Stimulated activated CD8-positive, alpha-beta memory T cell treated with anti-CD3 and anti-CD28 coated beads, Interleukin-4, amount 100 ng/mL, for 4 hours (primary cell): ENCODE results near the gene SMAD2.
A peak's percentile ranks its signal among the peaks of the same experiment; 100 is the strongest.

ENCODE experiments used
- DNase-seq, 2 donors: peaks; one replicate each; pipeline ENCODE4 v3.0.0-alpha.2; 2020; ENCODE audit warnings: low read depth in 2 of 2, low spot score in 1 of 2

SMAD2 gene

DNA sequence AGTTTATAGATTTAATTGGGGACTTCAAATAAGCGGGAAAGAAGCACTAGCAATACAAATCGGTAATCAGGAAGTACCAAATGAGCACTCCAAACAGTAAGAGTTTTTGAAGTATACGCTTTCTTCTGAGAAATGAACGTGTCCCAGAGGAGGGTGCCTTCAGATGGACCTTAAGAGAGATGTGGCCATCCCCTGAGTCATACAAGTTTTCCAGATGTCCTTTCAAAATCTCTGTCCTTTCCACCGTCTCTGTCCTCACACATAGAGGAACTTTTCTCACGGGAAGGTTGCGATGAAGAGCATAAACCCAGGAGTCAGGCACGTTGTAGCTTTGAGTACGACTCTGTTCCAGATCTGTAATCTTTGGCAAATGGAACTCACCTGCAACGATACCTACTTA is 1.7 kb upstream of the SMAD2 start:
- DNase-seq: no peak

DNA sequence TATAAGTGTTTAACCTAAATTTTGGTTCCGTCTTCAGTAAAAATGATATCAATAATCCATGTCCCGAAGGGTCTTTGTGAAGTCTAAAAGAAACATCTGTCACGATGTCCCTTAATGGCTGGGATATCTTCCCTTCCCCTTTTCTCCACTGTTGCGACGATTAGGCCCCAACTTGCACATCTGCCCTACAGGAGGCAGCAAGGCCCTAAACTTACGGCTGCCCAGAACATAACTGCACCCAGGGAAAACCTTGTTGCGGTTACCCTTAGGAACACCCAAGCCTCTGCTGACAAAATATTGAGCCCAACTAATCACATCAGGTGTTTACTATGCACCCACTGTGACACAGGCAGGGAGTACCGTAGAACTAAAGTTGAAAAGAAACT is 1.3 kb upstream of the SMAD2 start:
- DNase-seq: peak in 1 of 2 donors; percentile 6

DNA sequence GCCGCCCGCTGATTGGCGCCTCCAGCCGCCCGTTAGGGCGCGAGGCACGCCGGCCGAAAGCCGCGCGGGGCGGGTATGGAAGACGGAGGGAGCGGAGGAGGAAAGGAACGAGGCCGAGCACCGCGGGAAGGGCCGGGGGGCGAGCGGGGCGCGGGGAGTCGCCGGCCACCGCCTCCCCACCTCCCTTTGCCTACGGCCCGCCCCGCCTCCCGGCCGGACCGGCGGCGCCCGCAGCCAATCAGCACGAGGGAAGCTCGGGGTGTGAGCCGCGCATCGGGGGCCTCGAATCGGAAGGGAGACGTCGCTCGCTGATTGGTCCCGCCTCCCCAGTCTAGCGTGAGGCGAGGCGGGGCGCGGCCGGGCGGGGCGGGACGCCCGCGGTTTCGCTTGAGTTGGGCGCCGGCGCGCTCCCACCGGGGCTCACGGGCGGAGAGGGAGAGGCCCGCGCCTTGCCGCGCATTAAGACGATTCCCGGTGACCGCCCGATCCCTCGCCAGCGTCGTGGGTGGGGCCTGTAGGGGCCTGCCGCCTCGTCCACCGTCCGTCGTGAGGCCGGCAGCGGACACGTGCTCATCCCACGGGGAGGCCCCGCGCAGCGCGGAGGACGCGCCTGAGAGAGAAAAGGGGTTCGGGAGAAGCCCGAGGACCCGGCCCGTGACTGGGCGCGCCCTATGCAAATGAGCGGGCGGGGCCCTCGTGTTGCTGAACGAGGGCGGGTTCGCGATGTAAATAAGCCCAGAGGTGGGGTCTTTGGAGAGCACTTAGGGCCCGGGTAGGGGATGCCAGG is 665 bp upstream of the SMAD2 start:
- peak; percentile 80 to 90 for DNase-seq

DNA sequence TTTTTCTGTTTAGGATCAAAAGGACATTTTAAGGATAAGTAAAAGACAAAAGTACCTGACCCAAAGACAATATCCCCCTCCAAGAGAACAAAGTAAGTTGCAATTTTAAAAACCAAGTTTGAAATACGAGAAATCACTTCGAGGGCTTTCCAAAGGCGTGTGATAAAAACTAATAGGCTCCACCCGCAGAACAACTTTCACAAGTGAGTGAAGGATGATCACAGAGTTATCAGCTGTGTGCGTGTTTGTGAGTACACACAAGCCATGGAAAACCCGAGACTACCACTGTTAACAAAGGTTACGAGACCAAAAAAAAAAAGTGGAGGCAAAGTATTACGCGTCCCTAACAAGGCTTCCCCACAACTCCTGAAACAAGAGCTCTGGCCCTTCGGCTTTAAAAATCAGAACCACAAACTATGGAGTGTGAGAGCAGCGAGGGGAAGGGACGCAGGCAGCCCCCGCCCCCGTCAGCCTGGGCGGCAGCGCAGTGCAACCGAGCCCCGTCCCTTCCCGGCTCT is 719 bp downstream of the SMAD2 start:
- no peak for DNase-seq

DNA sequence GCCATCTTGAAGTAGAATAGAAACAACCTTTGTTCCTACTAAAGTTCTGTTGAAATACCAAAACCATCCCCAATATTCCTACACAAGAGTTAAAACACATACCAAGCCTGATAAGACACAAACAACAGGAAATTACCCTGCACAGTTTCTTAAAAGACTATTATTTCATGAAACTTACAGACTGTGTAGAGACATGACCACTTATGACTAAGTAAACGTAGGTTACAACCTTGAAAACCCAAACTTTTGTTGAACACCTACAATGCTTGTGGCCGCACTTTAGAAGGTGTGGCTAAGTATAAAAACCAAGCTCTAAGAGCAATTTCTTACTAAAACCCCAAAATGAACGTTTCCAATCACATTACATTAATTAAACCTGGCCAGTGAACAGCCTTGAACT is 2.0 kb downstream of the SMAD2 start:
- DNase-seq: no peak

DNA sequence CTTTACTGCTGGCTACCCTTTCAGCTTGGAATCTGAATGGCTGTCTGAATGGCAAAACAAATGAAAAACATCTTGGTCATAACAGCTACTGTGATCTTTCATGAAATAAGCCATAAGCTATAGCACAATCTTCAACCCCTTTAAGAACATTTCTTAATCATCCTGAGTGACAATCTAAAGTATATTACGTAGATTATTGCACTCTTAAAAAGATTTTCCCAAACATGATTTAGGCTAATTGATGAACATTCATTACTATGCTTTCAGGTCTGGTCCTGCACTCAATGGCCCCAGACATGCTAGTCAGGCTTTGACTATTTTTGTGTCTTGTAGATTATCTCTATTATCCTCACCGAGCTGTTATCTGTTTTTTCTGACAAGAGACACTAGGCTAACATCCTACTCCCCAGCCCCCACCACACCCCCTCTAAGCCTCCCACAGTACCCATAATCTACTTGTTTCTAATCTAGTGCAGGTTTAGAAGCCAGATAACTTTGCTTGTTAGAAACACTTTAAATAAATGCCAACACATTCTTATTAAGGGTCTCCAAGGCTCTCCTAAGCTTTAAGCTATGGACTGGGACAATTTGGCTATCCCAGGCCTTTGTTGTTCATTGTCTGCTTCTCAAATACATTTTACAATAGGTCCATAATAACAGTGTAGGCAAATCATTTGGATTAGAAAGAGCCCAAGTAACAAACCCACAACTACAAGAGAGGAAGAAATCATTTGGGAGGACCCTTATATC is 4.2 kb downstream of the SMAD2 start:
- DNase-seq: no peak

DNA sequence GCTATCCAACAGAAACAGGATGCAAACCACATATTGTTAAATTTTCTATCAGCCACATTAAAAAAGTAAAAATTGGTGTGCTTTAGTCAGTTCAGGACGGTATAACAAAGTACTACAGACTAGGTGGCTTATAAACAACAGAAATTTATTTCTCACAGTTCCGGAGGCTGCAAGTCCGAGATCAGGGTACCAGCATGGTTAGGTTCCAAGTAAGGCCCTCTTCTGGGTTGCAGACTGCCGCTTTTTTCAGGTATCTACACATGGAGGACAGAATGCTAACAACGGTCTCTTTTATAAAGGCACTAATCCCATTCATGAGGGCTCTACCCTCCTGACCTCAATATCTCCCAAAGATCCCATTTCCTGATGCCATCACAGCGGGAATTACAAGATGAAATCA is 10.5 kb downstream of the SMAD2 start:
- DNase-seq: no peak

DNA sequence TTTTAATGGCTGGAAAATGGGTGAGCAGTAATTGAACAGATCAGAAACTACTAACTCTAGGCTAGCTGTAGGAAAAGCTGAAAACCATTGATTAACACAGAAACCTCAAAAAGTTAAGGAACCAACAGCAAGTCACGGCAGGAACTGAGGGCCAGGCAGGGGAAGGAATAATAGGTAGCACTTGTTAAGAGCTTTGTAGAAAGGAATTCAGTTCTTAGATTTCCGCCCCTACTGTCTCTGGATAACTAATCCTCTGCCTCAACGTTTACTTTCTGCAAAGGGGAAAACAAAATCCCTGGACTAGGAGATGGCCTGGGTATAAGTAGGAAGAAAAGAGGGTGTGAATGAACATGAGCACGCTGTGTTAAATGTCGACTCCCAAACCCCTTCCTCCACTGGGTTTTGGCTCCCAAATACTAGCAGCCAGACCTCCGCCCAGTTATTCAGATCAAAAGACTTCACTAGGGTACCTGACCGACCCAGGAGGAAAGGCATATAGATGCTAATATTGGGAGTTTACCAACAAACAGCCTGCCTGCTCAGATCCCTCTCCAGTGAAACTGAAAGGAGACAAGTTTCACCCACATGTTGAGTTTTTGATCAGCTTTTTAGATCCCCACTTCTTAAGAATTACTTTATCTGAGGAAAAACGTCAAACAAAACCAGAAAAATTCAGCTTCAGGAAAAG is 12.4 kb downstream of the SMAD2 start:
- DNase-seq: no peak

DNA sequence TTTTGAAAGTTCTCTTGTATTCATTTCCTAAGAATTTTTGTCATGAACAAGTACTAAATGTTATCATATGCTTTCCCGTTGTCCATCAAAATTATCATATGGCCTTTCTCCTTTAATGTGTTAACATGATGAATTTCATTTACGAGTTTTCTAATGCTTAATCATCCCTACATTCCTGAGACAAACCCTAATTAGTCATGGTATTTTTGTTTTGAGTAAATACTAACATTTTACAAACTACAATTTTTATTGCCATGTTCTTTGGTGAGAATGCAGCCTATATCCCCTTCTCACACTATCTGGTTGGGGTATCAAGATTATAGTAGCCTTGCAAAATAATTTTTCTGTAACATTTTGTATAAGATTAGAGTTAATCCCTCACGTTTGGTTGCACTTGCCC is 14.5 kb downstream of the SMAD2 start:
- DNase-seq: no peak

DNA sequence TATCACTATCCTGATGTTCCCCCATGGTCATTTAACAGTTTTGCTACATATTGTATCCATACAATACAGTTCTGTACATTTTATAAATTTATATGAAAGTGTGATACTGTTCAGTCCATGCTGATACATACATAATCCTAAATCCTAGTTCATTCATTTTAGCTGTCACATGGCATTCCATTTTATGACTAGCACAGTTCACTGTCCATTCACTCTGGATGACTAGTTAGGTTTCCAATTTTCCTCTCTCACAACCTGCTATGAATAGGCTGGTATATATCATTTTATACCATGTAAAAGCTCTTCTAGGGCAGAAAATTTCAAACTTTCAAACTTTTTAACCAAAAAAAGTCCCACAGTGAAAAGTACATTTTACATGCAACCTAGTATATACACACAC is 15.2 kb downstream of the SMAD2 start:
- DNase-seq: no peak

DNA sequence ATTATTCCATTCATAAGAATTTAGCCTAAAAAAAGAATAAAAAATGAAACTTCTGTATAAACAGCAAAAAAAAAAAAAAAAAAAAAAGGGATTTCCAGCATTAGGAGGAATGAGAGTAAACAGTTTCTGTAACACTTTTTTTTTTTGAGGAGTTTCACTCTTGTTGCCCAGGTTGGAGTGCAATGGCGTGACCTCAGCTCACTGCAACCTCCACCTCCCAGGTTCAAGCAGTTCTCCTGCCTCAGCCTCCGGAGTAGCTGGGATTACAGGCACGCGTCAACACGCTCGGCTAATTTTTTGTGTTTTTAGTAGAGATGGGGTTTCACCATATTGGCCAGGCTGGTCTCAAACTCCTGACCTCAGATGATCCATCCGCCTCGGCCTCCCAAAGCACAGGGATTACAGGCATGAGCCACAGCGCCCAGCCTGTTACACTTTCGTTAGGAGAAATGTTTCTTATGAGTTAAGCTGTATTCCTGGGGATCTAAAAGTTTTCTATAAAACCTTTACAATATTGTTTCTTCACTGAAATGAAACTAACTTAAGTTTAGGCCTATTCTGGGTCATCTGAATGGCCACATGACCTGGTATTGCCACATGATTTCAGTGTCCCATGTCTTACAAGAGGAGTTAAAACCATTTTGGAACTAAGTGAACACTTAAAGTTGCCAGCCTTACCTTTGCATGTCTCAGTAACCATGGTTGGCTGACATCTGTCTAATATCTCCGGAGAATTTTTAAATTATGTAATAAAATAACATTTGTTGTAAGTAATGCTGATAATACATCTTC is 17.5 kb downstream of the SMAD2 start:
- DNase-seq: no peak

DNA sequence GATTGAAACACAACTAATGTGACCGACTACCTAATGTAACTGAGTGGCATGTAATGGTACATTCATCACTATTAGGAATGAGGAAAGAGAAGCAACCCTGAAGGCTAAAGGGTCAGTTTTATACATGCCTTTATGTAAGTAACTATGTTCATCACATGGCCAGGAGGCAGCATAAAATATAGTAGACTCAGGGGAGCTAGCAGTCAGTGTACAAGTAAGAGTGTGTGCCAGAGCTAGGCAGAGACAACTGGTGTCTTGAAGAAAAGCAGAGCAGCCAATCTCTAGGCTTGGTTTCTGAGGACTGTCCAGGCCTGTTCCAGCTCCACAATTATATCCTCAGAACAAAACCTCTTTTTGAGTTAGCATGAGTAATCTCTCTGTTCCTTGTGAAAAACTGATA is 18.1 kb downstream of the SMAD2 start:
- DNase-seq: no peak

DNA sequence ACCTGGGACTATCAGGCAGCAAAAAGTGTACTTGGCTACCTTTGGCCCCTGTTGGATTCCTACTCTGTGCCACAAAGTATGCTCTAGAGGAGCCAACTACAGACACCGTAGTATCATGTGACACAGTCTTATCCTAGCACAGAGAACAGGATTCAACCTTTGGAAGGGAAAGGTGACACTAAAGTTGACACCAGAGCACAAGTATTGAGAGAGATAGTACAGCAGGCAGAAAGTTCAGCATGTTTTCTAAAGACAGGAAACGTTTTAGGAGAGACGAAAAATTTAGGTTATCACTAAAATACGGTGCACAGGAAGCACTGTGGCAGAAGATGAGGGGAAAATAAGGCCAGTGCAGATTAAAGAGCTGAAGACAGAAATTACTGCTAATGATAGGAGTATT is 18.6 kb downstream of the SMAD2 start:
- no peak for DNase-seq

DNA sequence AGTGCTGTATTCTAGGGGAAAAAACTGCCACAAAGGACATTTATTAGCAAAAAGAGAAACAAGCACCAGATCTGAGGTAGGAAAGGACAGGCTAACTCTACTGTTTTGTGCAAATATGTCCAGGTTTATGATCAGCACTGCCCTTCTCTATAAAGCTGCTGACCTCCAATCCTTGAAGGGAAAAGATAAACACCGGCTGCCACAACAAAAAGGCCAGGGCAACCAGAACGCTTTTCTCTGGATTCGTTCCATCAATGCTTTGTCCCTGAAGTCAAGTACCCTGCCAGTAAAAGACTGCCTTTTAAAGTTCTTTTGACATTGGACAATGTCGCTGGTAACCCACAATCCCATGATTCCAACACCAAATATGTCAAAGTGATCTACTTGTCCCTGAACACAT is 21.0 kb downstream of the SMAD2 start:
- no peak for DNase-seq

DNA sequence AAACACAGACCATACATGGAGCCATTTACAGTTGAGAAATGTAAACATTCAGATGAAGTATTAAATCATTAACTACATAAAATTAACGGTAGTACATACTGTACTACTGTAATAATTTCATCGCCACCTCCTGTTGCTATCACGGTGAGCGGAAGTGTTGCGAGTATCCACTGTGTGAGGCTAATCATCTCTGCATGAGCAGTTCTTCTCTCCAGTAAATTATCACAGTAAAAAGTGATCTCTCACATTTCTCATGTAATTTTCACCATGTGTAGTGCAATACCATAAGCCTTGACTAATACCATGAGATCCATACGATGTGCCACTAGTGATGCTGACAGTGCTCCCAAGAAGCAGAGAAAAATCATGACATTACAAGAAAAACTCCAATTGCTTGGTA is 21.9 kb downstream of the SMAD2 start:
- no peak for DNase-seq

DNA sequence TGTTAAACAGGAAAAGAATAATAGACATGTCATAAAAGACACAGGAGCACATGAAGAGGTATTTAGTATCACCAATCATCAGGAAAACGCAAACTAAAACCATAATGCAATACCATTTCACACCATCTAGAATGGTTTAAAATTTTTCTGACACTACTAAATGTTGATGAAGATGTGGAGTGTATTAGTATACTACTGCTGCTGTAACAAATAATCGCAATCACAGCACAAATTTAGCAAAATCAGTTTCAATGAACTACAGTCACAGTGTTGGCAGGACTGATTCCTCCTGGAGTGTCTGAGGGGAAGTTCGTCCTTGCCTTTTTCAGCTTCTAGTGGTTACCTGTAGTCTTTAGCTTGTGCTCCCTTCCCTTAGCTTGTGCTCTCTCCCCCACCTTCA is 24.1 kb downstream of the SMAD2 start:
- no peak for DNase-seq

DNA sequence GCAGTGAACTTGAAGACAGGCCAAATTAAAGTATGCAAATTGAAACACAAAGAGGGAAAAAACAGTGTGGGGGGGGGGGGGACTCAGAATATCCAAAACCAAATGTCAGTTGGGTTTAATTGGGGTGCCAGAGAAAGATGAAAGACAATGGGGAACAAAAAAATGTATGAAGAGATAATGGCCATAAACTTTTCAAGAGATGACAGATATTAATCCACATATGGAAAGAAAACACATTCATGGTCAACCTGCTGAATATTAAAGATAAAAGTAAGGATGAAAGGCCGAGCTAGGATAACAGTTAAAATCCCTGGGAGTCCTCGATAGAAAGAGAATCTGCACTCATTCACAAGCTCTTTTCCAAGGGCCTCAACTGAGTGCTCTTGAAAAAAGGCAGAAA is 26.6 kb downstream of the SMAD2 start:
- DNase-seq: no peak

DNA sequence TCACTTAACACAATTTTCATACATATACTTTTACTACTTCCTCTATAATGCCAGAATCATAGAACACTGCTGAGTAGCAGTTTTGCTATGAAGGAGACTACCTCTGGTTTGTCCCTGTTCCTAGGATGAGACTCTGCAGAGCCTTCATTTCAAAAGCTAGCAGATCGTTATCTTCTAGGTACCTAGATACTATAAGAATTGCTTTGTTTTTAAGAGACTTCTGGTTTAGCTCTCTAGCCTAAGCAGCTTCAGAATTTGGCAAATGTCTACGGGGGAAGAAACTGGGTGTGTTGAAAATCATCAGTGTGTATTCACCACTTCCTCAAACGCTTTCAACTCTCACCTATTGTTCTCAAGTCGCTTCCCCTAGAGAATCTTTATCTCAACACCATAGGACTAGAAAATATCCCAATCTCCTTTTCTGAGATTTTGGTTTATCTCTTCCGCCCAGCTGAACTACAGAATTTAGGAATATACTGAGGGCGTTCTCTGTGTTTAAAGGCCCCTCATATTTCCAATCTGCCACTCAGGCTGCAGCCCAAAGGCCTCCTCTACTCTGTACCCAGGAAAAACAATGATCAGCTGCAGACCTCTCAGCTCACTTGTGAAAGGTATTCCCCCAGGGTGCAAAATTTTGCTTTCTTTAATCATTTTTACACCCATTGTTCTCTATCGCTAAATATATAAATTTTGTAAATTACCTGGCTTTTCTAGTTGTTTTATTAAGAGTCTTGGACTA is 28.7 kb downstream of the SMAD2 start:
- DNase-seq: no peak

DNA sequence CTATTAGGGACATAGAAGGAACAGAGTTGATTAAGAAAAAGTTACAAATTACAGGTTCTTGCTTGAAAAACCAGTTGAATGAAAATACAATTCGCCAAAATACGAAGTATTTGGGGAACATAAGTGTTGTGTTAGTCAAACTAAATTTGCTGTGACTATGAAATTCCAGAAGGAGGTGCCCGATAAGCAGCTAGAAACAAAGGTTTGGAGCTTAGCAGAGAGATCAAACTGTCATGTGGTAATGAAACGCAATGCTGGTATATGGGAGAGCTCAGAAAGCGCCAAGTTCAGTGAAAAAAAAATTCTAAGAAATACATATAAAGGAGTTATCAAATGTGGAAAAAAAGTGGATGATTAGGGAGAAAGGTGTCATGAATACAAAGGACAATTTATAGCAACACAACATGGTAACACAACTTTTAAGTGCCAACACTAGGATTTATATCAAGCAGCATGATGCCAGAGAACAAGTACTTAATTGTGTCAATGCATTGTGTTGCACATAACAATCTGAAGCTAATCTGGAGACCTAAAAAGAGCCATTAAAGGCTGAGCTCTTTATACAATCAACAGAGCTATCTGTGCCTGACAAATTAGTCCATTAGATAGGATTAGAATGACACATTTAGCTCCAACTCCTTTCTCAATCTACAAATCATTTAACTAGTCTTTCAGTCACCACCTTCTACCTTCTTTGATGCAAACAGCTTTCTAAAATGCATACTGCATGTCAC is 31.2 kb downstream of the SMAD2 start:
- DNase-seq: no peak

DNA sequence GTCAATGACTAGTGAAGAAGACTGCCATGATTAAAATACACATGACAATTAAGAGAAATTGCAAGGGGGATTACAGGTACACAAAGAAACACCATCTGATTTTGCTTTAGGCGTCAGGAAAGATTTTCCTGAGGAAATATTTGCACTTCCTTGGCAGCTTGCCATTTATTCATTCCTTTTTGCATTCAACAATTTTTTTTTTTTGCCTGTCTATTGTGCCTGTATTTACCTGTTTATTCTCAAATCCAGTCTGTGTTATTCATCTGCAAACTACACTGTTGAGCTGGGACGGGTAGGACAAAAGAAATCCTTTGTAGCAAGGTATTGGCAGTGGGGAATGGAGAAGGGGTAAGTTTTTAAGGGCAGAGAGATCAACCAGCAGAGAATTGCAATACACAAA is 31.8 kb downstream of the SMAD2 start:
- DNase-seq: no peak
